Endothelial cell (in vitro differentiated cells): ENCODE data around the gene TFB1M. TPM values are rescaled to one million over a fixed set of nuclear protein-coding genes. Genes with fewer than 3 reads are reported as not detected.
"Not testable (repeated sequence)": the region's sequence is repeated elsewhere in the genome, so short reads cannot be mapped to it uniquely, and the experiment has no call there.

Experiments used
- DNase-seq: peaks from one replicate; pipeline ENCODE4 v3.0.0; 2021; ENCODE audit warnings: low spot score
- H3K27ac Mint-ChIP-seq: one replicate; pipeline ENCODE4 v1.8.0; 2021; ENCODE audit warnings: mixed read lengths, inconsistent platforms; ENCODE audit not compliant: unreplicated experiment
- H3K27me3 Mint-ChIP-seq: one replicate; pipeline ENCODE4 v1.8.0; 2021; ENCODE audit warnings: mild to moderate bottlenecking, moderate library complexity, mixed read lengths, inconsistent platforms; ENCODE audit not compliant: unreplicated experiment
- H3K36me3 Mint-ChIP-seq: one replicate; pipeline ENCODE4 v1.8.0; 2021; ENCODE audit warnings: mild to moderate bottlenecking, low read depth, mixed read lengths, inconsistent platforms; ENCODE audit not compliant: unreplicated experiment
- H3K4me1 Mint-ChIP-seq: one replicate; pipeline ENCODE4 v1.8.0; 2021; ENCODE audit warnings: mild to moderate bottlenecking, mixed read lengths, inconsistent platforms; ENCODE audit not compliant: unreplicated experiment
- H3K4me3 Mint-ChIP-seq: one replicate; pipeline ENCODE4 v1.8.0; 2021; ENCODE audit warnings: mild to moderate bottlenecking, mixed read lengths, inconsistent platforms; ENCODE audit not compliant: unreplicated experiment
- H3K9me3 Mint-ChIP-seq: one replicate; pipeline ENCODE4 v1.8.0; 2021; ENCODE audit warnings: mixed read lengths, inconsistent platforms; ENCODE audit not compliant: unreplicated experiment
- total RNA-seq: library from RNA; stranded (reverse); fragmentation: NEBNext Ultra II Directional; extraction: Animal tissue kit (Norgen Biotek cat#: 25700); gene quantifications from one replicate; pipeline ENCODE4 v1.2.1, GENCODE V29; 2021; ENCODE audit not compliant: unreplicated experiment
- TF ChIP-seq, protein P1 (sequence below): fragments of 200-600 bp; sonication (generic); IDR thresholded peaks from one replicate; pipeline ENCODE4 v1.5.0; 2021; ENCODE audit warnings: antibody characterized with exemption; ENCODE audit not compliant: unreplicated experiment

The TFB1M gene
- total RNA-seq, 1 donor from 2014 or later: 25.9 TPM

DNA sequence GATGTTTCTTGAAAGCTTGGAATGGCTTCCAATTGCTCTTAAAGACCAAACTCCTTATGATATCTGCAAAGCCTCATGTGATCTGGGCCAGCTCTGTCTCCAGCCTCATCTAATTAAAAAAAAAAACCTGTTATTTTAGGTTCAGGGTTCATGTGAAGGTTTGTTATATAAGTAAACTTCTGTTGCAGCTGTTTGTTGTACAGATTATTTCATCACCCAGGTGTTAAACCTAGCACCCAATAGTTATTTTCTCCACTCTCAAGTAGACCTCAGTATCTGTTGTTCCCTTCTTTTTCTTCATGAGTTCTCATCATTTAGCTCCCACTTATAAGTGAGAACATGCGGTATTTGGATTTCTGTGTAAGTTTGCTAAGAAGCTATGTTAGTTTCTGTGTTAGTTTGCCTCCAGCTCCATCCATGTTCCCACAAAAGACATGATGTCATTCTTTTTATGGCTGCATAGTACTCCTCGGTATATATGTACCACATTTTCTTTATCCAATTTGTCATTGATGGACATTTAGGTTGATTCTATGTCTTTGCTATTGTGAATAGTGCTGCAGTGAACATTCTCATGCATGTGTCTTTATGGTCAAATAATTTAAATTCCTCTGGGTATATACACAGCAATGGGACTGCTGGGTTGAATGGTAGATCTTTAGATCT, 30.2 kb upstream of the TFB1M start:
- TF ChIP-seq, protein P1, sequence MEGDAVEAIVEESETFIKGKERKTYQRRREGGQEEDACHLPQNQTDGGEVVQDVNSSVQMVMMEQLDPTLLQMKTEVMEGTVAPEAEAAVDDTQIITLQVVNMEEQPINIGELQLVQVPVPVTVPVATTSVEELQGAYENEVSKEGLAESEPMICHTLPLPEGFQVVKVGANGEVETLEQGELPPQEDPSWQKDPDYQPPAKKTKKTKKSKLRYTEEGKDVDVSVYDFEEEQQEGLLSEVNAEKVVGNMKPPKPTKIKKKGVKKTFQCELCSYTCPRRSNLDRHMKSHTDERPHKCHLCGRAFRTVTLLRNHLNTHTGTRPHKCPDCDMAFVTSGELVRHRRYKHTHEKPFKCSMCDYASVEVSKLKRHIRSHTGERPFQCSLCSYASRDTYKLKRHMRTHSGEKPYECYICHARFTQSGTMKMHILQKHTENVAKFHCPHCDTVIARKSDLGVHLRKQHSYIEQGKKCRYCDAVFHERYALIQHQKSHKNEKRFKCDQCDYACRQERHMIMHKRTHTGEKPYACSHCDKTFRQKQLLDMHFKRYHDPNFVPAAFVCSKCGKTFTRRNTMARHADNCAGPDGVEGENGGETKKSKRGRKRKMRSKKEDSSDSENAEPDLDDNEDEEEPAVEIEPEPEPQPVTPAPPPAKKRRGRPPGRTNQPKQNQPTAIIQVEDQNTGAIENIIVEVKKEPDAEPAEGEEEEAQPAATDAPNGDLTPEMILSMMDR: no peak
- no peaks in the 10 kb centered on the region for H3K4me1 Mint-ChIP-seq

DNA sequence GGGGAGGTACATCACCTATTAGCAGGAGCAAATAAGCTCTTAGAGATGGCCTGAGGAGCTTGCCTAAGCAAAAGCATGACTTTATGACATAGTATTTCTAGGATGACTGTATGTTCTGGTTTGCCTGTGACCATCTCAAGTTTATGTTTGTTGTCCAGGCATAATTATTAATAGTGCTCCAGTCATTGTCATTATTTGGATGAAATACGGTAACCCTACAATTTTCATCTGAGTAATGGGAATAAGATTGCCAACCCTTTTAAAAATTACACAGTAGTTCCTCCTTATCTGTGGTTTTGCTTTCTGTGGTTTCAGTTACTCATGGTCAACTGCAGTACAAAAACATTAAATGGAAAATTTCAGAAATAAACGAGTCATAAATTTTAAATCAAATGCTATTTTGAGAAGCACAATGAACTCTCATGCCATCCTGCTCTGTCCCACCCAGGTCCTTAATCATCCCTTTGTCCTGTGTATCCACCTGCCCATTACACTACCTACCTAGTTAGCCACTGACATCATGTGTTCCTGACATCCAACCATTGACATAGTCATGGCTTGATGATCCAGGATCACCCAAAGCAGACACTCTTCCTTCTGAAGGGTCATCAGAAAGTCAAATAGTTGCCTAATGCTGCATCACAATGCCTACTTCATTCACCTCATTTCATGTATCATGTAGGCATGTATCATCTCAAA, 27.0 kb upstream of the TFB1M start:
- no peak overlapping the region for H3K4me3 Mint-ChIP-seq
- H3K4me1 Mint-ChIP-seq: no peaks in the 10 kb centered on the region
- no peaks in the 10 kb centered on the region for H3K27me3 Mint-ChIP-seq
- no peak for DNase-seq
- TF ChIP-seq, protein P1: no peak
- H3K27ac Mint-ChIP-seq: no peak overlapping the region
- peaks cover 5% of the 10 kb centered on the region for H3K9me3 Mint-ChIP-seq
- H3K36me3 Mint-ChIP-seq: peaks cover 3% of the 10 kb centered on the region

More for the DNA sequence above, 30.2 kb upstream of the TFB1M start:
- peaks cover 16% of the 10 kb centered on the region for H3K9me3 Mint-ChIP-seq
- DNase-seq: no peak
- H3K36me3 Mint-ChIP-seq: peaks cover 3% of the 10 kb centered on the region
- no peak overlapping the region for H3K4me3 Mint-ChIP-seq
- no peak overlapping the region for H3K27ac Mint-ChIP-seq
- no peaks in the 10 kb centered on the region for H3K27me3 Mint-ChIP-seq

DNA sequence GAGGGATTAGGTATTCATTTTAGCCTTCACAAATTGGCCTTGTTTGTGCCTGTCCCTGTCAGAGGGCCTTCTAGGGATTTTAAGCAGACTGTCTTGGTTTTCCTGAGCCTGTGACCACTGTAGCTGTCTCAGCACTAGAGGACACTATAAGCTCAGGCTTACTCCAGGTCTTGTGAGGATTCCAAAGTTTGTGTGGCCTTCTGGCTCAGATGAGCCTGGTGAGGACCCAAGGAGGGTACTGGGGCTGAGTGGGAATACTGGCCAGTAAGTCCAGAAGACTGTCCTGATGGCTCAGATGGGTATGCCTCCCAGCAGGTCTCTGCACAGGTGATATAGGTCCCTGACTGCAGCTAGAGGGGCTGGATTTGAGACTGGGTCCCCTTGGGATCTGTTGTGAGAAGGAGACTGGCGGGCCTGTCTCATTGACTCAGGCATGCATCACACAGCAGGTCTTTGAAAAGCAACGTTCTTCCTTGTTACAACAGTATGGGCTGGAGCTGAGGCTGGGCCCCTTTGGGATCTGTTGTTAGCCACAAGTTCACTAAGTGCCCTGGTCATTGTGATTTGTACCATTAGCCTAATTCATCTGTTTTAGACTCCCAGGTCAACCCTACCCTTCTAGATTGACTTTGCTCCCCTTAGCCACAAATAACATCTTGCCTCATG, 26.3 kb upstream of the TFB1M start:
- no peak overlapping the region for H3K27ac Mint-ChIP-seq
- H3K9me3 Mint-ChIP-seq: no peaks in the 10 kb centered on the region
- no peaks in the 10 kb centered on the region for H3K4me1 Mint-ChIP-seq
- TF ChIP-seq, protein P1: no peak
- no peak overlapping the region for H3K4me3 Mint-ChIP-seq
- no peaks in the 10 kb centered on the region for H3K36me3 Mint-ChIP-seq
- H3K27me3 Mint-ChIP-seq: no peaks in the 10 kb centered on the region
- DNase-seq: peak; percentile 33

DNA sequence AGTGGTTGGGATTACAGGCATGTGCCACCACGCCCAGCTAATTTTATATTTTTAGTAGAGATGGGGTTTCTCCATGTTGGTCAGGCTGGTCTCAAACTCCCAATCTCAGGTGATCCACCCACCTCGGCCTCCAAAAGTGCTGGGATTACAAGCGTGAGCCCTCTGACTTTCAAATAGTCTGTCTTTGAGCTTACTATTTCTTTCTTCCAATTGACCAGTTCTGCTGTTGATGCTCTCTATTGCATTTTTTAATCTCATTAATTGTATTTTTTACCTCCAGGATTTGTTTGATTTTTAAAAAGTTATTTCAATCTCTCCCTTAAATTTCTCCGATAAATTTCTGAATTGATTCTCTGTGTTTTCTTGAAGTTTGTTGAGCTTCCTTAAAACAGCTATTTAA, 25.6 kb upstream of the TFB1M start:
- H3K4me1 Mint-ChIP-seq, DNase-seq, H3K9me3 Mint-ChIP-seq, H3K36me3 Mint-ChIP-seq, H3K27me3 Mint-ChIP-seq, H3K4me3 Mint-ChIP-seq, H3K27ac Mint-ChIP-seq: not testable (repeated sequence)

DNA sequence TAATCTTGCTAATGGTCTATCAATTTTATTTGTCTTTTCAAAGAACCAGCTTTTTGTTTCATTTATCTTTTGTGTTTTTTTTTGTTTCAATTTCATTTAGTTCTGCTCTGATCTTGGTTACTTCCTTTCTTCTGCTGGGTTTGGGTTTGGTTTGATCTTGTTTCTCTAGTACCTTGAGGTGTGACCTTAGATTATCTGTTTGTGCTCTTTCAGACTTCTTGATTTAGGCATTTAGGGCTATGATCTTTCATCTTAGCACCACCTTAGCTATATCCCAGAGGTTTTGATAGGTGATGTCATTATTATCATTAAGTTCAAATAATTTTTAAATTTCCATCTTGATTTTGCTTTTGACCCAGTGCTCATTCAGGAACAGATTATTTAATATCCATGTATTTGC, 24.0 kb upstream of the TFB1M start:
- not testable (repeated sequence) for H3K9me3 Mint-ChIP-seq, H3K4me3 Mint-ChIP-seq, H3K27ac Mint-ChIP-seq

DNA sequence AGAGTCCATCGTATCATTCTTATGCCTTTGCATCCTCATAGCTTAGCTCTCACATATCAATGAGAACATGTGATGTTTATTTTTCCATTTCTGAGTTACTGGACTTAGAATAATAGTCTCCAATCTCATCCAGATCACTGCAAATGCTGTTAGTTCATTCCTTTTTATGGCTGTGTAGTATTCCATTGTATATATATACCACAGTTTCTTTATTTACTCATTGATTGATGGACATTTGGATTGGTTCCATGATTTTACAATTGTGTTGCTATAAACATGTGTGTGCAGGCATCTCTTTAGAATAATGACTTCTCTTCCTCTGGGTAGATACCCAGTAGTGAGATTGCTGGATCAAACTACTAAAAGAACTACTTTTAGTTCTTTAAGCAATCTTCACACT, 21.0 kb upstream of the TFB1M start:
- H3K27ac Mint-ChIP-seq: no peak overlapping the region

More for the DNA sequence above, 24.0 kb upstream of the TFB1M start:
- DNase-seq, H3K36me3 Mint-ChIP-seq, H3K4me1 Mint-ChIP-seq, H3K27me3 Mint-ChIP-seq: not testable (repeated sequence)

DNA sequence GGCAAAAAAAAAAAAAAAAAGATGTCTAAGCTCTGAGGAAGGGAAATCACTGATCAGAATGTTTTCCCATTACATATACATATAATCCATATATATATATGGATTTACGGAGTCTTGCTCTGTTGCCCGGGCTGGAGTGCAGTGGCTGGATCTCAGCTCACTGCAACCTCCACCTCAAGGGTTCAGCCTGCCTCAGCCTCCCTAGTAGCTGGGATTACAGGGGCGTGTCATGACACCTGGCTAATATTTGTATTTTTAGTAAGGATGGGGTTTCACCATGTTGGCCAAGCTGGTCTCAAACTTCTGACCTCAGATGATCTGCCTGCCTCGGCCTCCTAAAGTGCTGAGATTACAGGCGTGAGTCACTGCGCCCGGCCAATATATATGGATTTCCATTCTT, 19.8 kb upstream of the TFB1M start:
- not testable (repeated sequence) for H3K27ac Mint-ChIP-seq, H3K4me1 Mint-ChIP-seq, H3K36me3 Mint-ChIP-seq, H3K27me3 Mint-ChIP-seq, DNase-seq, H3K9me3 Mint-ChIP-seq, H3K4me3 Mint-ChIP-seq

More for the DNA sequence above, 21.0 kb upstream of the TFB1M start:
- Mint-ChIP-seq H3K36me3 (no peaks in the 10 kb centered on the region), H3K9me3 (no peaks in the 10 kb centered on the region), H3K4me3 (no peak overlapping the region), H3K27me3 (no peaks in the 10 kb centered on the region), H3K4me1 (no peaks in the 10 kb centered on the region)
- TF ChIP-seq, protein P1: no peak
- no peak for DNase-seq
